CD4-positive, alpha-beta memory T cell (primary cell): ENCODE results near the gene IRF8. TPM values are rescaled to one million over a fixed set of nuclear protein-coding genes. Genes with fewer than 3 reads are reported as not detected.

Experiments
- CTCF ChIA-PET: fragments of 350-600 bp; sonication (Branson Sonifier 250); formaldehyde crosslinking; loops from one replicate; lab custom pipeline; 2021; ENCODE audit warnings: inconsistent platforms; ENCODE audit not compliant: partially characterized antibody; lab: Charles Lee
- POLR2A ChIA-PET: fragments of 350-600 bp; sonication (Branson Sonifier 250); formaldehyde crosslinking; loops from one replicate; lab custom pipeline; 2021; ENCODE audit not compliant: partially characterized antibody; lab: Charles Lee
- DNase-seq, 5 donors: peaks; one replicate each; pipeline versions ENCODE4 v3.0.0 to v3.0.0-alpha.2; 2020 to 2022; ENCODE audit warnings: mixed read lengths in 1 of 5
- H3K27ac ChIP-seq: one replicate; pipeline ENCODE4 v1.7.0; 2013; ENCODE audit warnings: low read depth, low read length
- H3K27me3 ChIP-seq: 2 replicates; pipeline ENCODE4 v1.7.0; 2013; ENCODE audit warnings: mild to moderate bottlenecking, low read length, moderate library complexity; ENCODE audit not compliant: insufficient read depth
- H3K36me3 ChIP-seq: 2 replicates; pipeline ENCODE4 v1.7.0; 2013; ENCODE audit warnings: mild to moderate bottlenecking, low read length, moderate library complexity; ENCODE audit not compliant: insufficient read depth
- H3K4me1 ChIP-seq: 2 replicates; pipeline ENCODE4 v1.7.0; 2013; ENCODE audit warnings: mild to moderate bottlenecking, low read length, moderate library complexity; ENCODE audit not compliant: insufficient read depth
- H3K4me3 ChIP-seq, 2 donors: one replicate each; pipeline ENCODE4 v1.7.0; 2013; ENCODE audit warnings: low read length in 2 of 2, mild to moderate bottlenecking in 1 of 2
- H3K9me3 ChIP-seq, 2 donors: one replicate each; pipeline ENCODE4 v1.7.0; 2013; ENCODE audit warnings: low read length in 2 of 2, control low read depth in 1 of 2; ENCODE audit not compliant: control insufficient read depth in 1 of 2
- H3K27ac Mint-ChIP-seq, 7 donors: one replicate each; pipeline ENCODE4 v1.8.0; 2020 to 2021; ENCODE audit warnings: mixed read lengths in 7 of 7, mild to moderate bottlenecking in 6 of 7, inconsistent platforms in 3 of 7, moderate library complexity in 3 of 7
- H3K27me3 Mint-ChIP-seq, 2 donors: one replicate each; pipeline ENCODE4 v1.8.0; 2020 to 2021; ENCODE audit warnings: mixed read lengths in 2 of 2
- H3K36me3 Mint-ChIP-seq, 2 donors: one replicate each; pipeline ENCODE4 v1.8.0; 2020 to 2021; ENCODE audit warnings: mixed read lengths in 2 of 2, inconsistent platforms in 1 of 2, mild to moderate bottlenecking in 1 of 2
- H3K4me1 Mint-ChIP-seq, 4 donors: one replicate each; pipeline ENCODE4 v1.8.0; 2020 to 2021; ENCODE audit warnings: mixed read lengths in 4 of 4, mild to moderate bottlenecking in 1 of 4
- H3K4me3 Mint-ChIP-seq, 8 donors: one replicate each; pipeline ENCODE4 v1.8.0; 2020 to 2021; ENCODE audit warnings: mixed read lengths in 8 of 8, mild to moderate bottlenecking in 7 of 8, moderate library complexity in 6 of 8, inconsistent platforms in 3 of 8
- H3K9me3 Mint-ChIP-seq, 8 donors: one replicate each; pipeline ENCODE4 v1.8.0; 2020 to 2021; ENCODE audit warnings: mixed read lengths in 8 of 8, mild to moderate bottlenecking in 5 of 8, inconsistent platforms in 3 of 8, moderate library complexity in 1 of 8
- intact Hi-C: fragments of 100-400 bp; cut with micrococcal nuclease; formaldehyde crosslinking; loops from one replicate; pipeline ENCODE4 v1.15.1; 2023
- polyA plus RNA-seq, 2 donors: library from polyadenylated mRNA; unstranded; fragments of 300-500 nt; fragmentation: Illumina TruSeq; gene quantifications; one replicate each; pipeline ENCODE4 v1.2.3, GENCODE V29; 2021
- total RNA-seq, 2 experiments: library from RNA; stranded (reverse); gene quantifications; one replicate each; pipeline ENCODE4 v1.2.3, GENCODE V29; 2021

IRF8 gene
- total and polyA plus RNA-seq, 4 experiments from 2014 or later = 0.48 to 4.0 (median 1.4) TPM

DNA sequence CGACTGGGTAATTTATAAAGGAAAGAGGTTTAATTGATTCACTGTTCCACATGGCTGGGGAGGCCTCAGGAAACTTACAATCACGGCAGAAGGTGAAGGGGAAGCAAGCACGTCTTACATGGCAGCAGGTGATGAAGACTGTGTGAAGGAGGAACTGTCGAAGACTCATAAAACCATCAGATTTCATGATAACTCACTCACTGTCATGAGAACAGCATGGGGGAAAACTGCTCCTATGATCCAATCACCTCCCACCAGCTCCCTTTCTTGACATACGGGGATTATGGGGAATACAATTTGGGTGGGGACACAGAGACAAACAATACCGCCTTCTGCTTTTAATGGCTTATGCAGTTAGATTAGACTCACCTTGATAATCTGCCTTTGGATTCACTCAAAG, 19.4 kb upstream of the IRF8 start:
- Mint-ChIP-seq H3K9me3 (peaks cover 0 to 4% (median under 1%) of the 10 kb centered on the region in 8 donors), H3K36me3 (no peaks in the 10 kb centered on the region), H3K4me3 (no peak overlapping the region), H3K27me3 (peaks cover 2 to 8% of the 10 kb centered on the region in 2 donors), H3K4me1 (no peaks in the 10 kb centered on the region), H3K27ac (no peak overlapping the region)
- Histone ChIP-seq H3K27ac (no peak overlapping the region), H3K9me3 (no peaks in the 10 kb centered on the region), H3K27me3 (no peaks in the 10 kb centered on the region), H3K36me3 (no peaks in the 10 kb centered on the region), H3K4me1 (no peaks in the 10 kb centered on the region), H3K4me3 (no peak overlapping the region)
- ChIA-PET POLR2A (no interaction called here), CTCF (no interaction called here)
- no peak for DNase-seq
- intact Hi-C loops = no loop called here

DNA sequence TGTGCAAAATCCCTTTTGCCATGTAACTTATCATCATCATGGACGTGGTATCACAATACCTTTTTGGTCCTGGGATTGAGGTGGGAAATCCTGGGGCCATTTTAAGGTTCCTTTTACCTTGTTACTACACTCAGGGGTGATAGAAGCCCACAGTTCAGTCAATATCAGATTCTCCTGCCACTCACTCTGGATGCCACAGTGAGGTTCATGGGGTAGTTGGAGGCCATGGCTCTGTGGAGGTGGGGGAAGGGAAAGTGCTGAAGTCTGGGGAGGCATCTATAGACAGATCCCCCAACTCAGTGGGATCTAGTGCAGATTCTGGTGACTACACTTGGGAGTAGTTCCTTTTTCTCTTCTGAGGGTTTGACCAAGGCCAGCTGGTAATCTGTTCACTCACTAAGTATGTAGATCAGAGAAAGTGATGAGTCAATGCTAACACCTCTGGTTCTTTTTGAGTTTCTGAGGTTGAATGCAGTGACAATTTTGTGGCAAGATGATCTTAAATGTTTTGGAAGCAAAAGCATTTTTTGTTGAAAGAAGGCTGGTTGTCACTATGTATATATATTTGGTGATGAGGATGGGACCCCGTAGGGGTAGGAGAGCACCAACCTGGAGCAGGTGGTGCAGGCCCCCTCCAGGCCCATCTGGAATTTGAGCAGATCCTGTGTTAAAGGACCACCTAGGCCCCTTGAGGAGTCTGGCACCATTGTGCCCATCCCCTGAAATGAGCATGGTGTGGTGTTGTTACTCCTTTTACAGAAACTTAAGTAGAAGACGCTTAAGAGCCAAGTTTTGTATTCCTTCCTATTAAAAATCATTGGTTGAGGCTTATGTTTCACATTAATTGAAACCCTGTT, 18.8 kb upstream of the IRF8 start:
- Histone ChIP-seq H3K4me3 (no peak overlapping the region), H3K9me3 (no peaks in the 10 kb centered on the region), H3K27ac (no peak overlapping the region), H3K27me3 (no peaks in the 10 kb centered on the region), H3K36me3 (no peaks in the 10 kb centered on the region), H3K4me1 (no peaks in the 10 kb centered on the region)
- Mint-ChIP-seq H3K27ac (no peak overlapping the region), H3K36me3 (no peaks in the 10 kb centered on the region), H3K4me1 (no peaks in the 10 kb centered on the region), H3K4me3 (no peak overlapping the region), H3K27me3 (peaks cover 2 to 8% of the 10 kb centered on the region in 2 donors), H3K9me3 (peaks cover 0 to 4% (median under 1%) of the 10 kb centered on the region in 8 donors)
- ChIA-PET CTCF (no interaction called here), POLR2A (no interaction called here)
- no peak for DNase-seq
- intact Hi-C loops = no loop called here

DNA sequence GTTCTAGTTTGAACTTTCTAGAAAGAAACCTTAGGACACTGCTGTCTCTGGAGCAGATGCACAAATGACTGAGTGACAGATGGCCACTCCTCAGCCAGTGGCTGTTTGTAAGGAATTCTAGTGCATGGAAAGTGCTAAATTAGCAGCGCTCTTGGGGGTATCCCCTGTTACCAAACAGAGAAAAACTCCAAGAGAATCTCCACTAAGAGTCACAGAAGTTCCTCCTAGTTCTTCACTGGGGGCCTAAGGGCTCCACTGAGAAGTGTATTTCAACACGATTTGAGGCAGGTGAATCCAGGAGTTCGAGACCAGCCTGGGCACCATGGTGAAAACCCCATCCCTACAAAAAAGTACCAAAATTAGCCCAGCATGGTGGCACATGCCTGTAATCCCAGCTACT, 18.1 kb upstream of the IRF8 start:
- POLR2A ChIA-PET = no interaction called here
- no peak for DNase-seq

DNA sequence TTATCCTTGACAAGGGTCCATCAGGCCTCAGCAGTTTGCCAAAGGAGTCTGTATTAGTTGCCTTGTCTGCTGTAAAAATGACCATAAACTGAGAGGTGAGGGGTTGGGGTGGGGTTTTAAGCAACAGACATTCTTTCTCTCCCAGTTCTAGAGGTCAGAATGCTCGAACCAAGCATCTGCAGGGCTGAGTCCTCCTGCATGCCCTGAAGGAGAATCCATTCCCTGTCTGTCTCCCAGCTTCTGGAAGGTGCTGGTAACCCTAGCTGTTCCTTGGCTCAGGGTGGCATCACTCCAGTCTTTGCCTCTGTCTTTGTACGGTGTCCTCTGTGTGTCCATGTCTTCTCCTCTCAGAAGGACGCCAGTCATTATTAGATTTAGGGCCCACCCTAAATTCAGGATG, 17.5 kb upstream of the IRF8 start:
- Histone ChIP-seq H3K27ac (no peak overlapping the region), H3K4me3 (no peak overlapping the region), H3K4me1 (no peaks in the 10 kb centered on the region), H3K36me3 (no peaks in the 10 kb centered on the region), H3K9me3 (no peaks in the 10 kb centered on the region), H3K27me3 (no peaks in the 10 kb centered on the region)
- H3K4me3 Mint-ChIP-seq = no peak overlapping the region
- no peak overlapping the region for H3K27ac Mint-ChIP-seq
- H3K27me3 Mint-ChIP-seq = peaks cover 2 to 8% of the 10 kb centered on the region in 2 donors
- POLR2A ChIA-PET = no interaction called here
- H3K36me3 Mint-ChIP-seq = no peaks in the 10 kb centered on the region
- CTCF ChIA-PET = no interaction called here
- H3K4me1 Mint-ChIP-seq = no peaks in the 10 kb centered on the region
- DNase-seq = no peak
- intact Hi-C loops = no loop called here
- H3K9me3 Mint-ChIP-seq = peaks cover 0 to 2% (median 0%) of the 10 kb centered on the region in 8 donors

More for the DNA sequence above, 18.1 kb upstream of the IRF8 start:
- H3K4me1 Mint-ChIP-seq = no peaks in the 10 kb centered on the region
- H3K36me3 Mint-ChIP-seq = no peaks in the 10 kb centered on the region
- H3K9me3 Mint-ChIP-seq = peaks cover 0 to 4% (median 0%) of the 10 kb centered on the region in 8 donors
- H3K27me3 Mint-ChIP-seq = peaks cover 2 to 8% of the 10 kb centered on the region in 2 donors
- Histone ChIP-seq H3K27ac (no peak overlapping the region), H3K9me3 (no peaks in the 10 kb centered on the region), H3K4me3 (no peak overlapping the region), H3K27me3 (no peaks in the 10 kb centered on the region), H3K36me3 (no peaks in the 10 kb centered on the region), H3K4me1 (no peaks in the 10 kb centered on the region)
- intact Hi-C loops = no loop called here
- CTCF ChIA-PET = no interaction called here
- H3K4me3 Mint-ChIP-seq = no peak overlapping the region
- H3K27ac Mint-ChIP-seq = no peak overlapping the region

DNA sequence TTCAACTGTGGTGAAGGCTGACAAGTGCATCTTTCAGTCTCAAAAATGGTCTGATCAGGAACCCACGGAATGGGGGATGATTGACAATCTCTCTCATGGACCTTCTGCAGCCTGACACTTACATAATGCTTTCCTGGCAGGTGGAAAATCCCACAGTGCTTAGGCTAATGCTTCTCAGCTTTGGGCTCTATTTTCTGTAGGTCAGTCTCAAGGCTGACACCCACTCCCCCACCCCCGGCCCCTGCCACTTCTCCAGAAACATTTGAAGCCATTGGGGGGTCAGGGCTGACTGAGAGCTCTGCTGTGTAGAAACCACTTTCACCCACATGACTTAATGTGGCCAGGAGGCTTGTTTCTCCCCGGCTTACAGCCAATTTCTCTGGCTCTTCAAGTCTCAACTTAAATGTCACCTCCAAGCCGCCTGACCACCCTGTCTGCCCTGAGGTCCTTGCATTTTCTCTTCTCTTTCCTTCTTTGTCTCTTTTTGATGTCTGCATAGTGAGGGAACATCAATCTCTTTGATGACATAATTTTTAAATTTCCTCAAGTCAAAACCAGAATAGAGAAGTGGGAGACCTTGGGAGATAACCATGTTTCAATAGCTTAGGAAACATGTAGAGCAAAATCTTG, 16.7 kb upstream of the IRF8 start:
- H3K9me3 ChIP-seq = no peaks in the 10 kb centered on the region
- H3K27ac Mint-ChIP-seq = no peak overlapping the region
- ChIA-PET POLR2A (no interaction called here), CTCF (interaction anchor here (0.7 kb wide), 1 partner anchor 133 kb away, joined by 3 read pairs; no protein-coding TSS in a partner anchor)
- H3K4me3 Mint-ChIP-seq = no peak overlapping the region
- intact Hi-C loops = no loop called here
- no peaks in the 10 kb centered on the region for H3K27me3 ChIP-seq
- H3K9me3 Mint-ChIP-seq = peaks cover 0 to 2% (median 0%) of the 10 kb centered on the region in 8 donors
- no peaks in the 10 kb centered on the region for H3K4me1 Mint-ChIP-seq
- DNase-seq = no peak
- H3K27me3 Mint-ChIP-seq = peaks cover 3 to 8% of the 10 kb centered on the region in 2 donors
- no peaks in the 10 kb centered on the region for H3K36me3 ChIP-seq
- no peak overlapping the region for H3K27ac ChIP-seq
- no peak overlapping the region for H3K4me3 ChIP-seq
- no peaks in the 10 kb centered on the region for H3K4me1 ChIP-seq
- no peaks in the 10 kb centered on the region for H3K36me3 Mint-ChIP-seq

- no peak for DNase-seq
- POLR2A ChIA-PET = no interaction called here
- Histone ChIP-seq H3K9me3 (no peaks in the 10 kb centered on the region), H3K4me1 (peaks cover 4% of the 10 kb centered on the region), H3K27me3 (no peaks in the 10 kb centered on the region), H3K36me3 (no peaks in the 10 kb centered on the region), H3K4me3 (no peak overlapping the region), H3K27ac (no peak overlapping the region)
- H3K27me3 Mint-ChIP-seq = peaks cover 5 to 9% of the 10 kb centered on the region in 2 donors
- intact Hi-C loops = no loop called here
- no peaks in the 10 kb centered on the region for H3K36me3 Mint-ChIP-seq
- peak overlapping the region in 1 of 7 donors; percentile 54 for H3K27ac Mint-ChIP-seq
- CTCF ChIA-PET = no interaction called here
- peaks cover 2 to 3% (median 3%) of the 10 kb centered on the region in 4 donors for H3K4me1 Mint-ChIP-seq
- H3K9me3 Mint-ChIP-seq = peaks cover 0 to 2% (median 0%) of the 10 kb centered on the region in 8 donors
- no peak overlapping the region for H3K4me3 Mint-ChIP-seq
Observed at GRCh38 chr16:85883813-85884212, 15.1 kb upstream of the IRF8 start.

DNA sequence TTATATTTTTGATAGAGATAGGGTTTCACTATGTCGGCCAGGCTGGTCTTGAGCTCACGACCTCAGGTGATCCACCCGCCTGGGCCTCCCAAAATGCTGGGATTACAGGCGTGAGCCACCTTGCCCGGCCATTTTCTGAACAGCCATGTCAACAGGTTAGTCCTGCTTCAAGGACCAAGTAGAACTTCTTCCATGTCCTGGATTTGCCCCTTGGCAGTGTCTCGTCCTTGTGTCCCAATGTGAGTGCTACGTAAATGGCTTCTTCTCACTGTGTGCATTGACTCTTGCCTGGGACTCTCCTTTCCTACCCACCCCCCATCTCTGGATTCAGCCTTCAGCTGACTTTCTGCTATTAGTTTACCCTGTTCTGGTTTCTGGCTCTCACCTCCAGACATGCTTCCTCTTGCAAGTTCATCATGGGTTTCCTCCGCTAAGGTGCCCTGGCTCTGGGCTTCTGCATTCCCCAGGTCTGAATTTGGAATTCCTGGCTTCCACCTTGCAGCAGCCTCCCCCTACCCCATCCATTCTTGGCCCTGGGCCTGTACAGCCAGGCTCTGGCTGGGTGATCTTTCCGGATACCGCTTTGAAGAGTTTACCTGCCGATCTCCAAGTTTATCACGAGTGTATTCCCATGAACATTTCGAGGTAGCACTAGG, 14.0 kb upstream of the IRF8 start:
- Histone ChIP-seq H3K4me3 (no peak overlapping the region), H3K9me3 (no peaks in the 10 kb centered on the region), H3K4me1 (peaks cover 8% of the 10 kb centered on the region), H3K27me3 (no peaks in the 10 kb centered on the region), H3K36me3 (no peaks in the 10 kb centered on the region), H3K27ac (no peak overlapping the region)
- H3K4me3 Mint-ChIP-seq = no peak overlapping the region
- no peak for DNase-seq
- H3K27me3 Mint-ChIP-seq = peaks cover 5 to 9% of the 10 kb centered on the region in 2 donors
- ChIA-PET CTCF (no interaction called here), POLR2A (no interaction called here)
- no peak overlapping the region for H3K27ac Mint-ChIP-seq
- peaks cover 0 to 2% (median 0%) of the 10 kb centered on the region in 8 donors for H3K9me3 Mint-ChIP-seq
- peaks cover 4 to 13% (median 7%) of the 10 kb centered on the region in 4 donors for H3K4me1 Mint-ChIP-seq
- H3K36me3 Mint-ChIP-seq = no peaks in the 10 kb centered on the region
- intact Hi-C loops = no loop called here
